ENCODE data around the gene CDKN1B.

CDKN1B gene

DNA sequence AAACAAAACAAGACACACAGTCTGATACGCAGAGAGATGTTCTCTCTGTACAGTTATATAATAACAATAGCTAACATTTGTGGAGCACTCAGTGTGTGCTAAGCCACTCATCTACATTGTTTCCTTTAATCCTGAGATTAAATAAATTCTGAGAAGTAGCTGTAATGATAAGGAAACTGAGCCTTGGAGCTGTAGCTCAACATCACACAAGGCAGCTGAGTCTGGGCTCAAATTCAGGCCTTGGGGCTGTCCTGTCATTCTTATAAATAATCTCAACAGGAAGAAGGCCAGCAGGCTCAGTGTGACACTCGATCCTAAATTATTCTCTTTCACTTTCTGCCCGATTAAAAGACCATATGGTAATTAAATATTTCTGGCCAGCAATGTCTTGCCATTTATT, 24.5 kb downstream of the CDKN1B start:
- CTCF ChIA-PET: interaction anchor here (0.8 to 1.1 kb wide), 3 partner anchors 46 to 365 kb away, joined by 3 read pairs; no protein-coding TSS in a partner anchor
- POLR2A ChIA-PET: no interaction called here
- TF ChIP-seq, protein P1, sequence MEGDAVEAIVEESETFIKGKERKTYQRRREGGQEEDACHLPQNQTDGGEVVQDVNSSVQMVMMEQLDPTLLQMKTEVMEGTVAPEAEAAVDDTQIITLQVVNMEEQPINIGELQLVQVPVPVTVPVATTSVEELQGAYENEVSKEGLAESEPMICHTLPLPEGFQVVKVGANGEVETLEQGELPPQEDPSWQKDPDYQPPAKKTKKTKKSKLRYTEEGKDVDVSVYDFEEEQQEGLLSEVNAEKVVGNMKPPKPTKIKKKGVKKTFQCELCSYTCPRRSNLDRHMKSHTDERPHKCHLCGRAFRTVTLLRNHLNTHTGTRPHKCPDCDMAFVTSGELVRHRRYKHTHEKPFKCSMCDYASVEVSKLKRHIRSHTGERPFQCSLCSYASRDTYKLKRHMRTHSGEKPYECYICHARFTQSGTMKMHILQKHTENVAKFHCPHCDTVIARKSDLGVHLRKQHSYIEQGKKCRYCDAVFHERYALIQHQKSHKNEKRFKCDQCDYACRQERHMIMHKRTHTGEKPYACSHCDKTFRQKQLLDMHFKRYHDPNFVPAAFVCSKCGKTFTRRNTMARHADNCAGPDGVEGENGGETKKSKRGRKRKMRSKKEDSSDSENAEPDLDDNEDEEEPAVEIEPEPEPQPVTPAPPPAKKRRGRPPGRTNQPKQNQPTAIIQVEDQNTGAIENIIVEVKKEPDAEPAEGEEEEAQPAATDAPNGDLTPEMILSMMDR (IDR thresholded peaks at IDR 0.05; ENCODE audit: control extremely low read depth, extremely low read depth, low read depth, missing control alignments): no peak
- DNase-seq (ENCODE audit: extremely low spot score): no peak

DNA sequence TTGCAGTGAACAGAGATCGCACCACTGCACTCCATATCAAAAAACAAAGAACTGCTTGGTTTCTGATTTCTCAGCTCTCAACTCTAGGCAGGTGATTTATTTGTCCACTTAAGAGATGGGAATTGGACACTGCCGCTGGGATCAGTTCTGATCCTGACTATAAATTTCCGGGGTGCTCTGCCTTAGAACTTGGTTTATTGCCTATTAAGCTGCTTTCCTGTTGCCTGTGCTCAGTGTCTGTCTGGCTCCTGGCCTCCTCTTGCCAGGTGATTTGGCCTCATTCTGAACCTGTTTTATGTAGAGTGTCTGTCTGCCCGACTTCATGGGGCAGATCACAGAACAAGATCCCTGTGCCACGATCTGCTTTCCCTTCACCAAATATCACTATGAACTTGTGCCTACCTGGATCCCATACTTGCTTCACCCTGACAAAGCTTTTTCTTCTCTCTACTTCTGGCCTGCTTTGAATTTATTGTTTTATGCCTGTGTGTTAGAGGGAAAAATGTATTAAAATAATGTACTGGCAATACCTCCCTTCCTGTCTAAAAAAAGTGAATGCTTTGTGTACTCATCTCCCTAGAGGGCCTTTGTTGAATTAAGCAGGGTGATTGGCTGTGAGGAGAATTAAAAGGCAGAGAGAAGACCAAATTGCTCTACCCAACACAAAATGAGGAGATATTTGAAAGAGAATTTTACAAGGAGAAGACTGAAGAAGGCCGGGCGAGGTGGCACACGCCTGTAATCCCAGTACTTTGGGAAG, 27.6 kb downstream of the CDKN1B start:
- ChIA-PET CTCF (interaction anchor here (1.2 to 4.4 kb wide), 2 partner anchors 8 to 35 kb away, joined by 3 to 64 read pairs; no protein-coding TSS in a partner anchor), POLR2A (no interaction called here)
- TF ChIP-seq, protein P1 (IDR thresholded peaks at IDR 0.05; ENCODE audit: control extremely low read depth, extremely low read depth, low read depth, missing control alignments): no peak
- DNase-seq (ENCODE audit: extremely low spot score): no peak

DNA sequence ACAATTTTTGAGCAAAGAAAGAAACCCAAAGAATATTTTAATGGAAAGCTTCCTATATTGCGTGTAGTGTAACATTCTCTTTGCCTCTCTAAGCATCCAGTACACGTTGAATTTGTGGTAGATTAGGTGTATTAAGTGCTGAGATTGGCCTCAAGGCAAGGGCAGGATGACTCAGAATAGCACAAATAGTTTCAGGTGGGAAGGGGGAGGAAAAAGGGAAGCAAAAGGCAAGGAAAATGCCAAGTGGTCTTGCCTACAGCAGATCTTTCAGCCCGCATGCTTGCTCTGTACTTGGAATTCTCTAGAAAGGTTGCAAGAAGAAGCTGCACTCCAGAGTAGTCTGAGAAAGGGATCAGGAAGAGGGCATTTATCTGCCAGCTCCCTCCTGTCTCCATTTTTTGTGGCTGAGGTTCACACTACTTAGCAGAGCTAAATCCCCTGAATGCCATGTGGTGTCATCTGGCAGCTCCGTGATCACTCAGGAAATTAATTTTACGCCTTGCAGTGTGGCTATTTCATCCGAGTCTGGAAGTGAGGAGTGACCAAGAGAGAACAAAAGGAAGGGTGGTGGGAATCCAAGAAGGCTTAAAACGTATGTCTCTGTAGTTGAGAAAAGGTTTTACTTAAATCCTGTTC, 28.5 kb downstream of the CDKN1B start:
- DNase-seq (ENCODE audit: extremely low spot score): no peak
- POLR2A ChIA-PET: no interaction called here
- TF ChIP-seq, protein P1 (IDR thresholded peaks at IDR 0.05; ENCODE audit: control extremely low read depth, extremely low read depth, low read depth, missing control alignments): no peak
- CTCF ChIA-PET: interaction anchor here (1.2 to 4.4 kb wide), 2 partner anchors 9 to 34 kb away, joined by 3 to 64 read pairs; no protein-coding TSS in a partner anchor

DNA sequence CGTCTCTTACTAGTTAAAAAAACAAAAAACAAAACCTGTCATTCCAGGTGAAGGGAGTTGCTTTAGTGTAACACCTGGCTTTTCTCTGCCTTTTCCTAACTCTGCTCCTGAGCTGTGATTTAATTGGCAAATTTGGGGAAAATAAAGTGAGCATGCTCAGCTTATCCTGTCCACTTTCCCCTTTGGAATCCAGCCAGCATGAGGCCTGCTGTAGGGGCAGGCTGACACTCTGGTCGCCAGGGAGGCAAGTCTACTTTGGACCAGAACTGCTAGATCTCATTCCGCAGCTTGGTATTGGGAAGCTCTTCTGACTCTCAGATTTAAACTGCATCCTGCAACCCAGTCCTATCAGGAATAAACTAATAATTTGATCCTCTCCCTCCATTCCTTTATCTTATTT, 30.1 kb downstream of the CDKN1B start:
- POLR2A ChIA-PET: no interaction called here
- CTCF ChIA-PET: interaction anchor here (1.2 to 4.4 kb wide), 3 partner anchors 11 to 42 kb away, joined by 3 to 64 read pairs (median 6); no protein-coding TSS in a partner anchor
- TF ChIP-seq, protein P1 (IDR thresholded peaks at IDR 0.05; ENCODE audit: control extremely low read depth, extremely low read depth, low read depth, missing control alignments): no peak
- no peak for DNase-seq (ENCODE audit: extremely low spot score)

DNA sequence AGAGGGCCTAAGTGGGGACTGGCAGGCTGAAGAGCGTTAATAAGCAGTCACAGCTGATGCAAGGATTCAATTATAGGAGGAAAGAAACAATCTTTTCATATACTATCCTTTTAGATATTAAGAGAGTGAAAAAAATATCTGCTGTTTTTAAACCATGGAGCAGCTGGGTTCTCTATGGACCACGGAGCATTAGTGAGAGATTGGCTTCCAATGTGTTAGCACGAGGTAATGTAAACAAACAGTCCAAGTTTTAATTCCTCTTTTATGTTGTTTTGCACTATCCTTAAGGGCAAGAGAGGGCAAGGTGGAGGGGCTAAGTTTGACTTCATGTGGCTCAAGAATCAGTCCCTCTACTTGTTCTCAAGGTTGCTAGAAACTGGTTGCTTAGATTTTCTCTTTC, 30.9 kb downstream of the CDKN1B start:
- TF ChIP-seq, protein P1 (IDR thresholded peaks at IDR 0.05; ENCODE audit: control extremely low read depth, extremely low read depth, low read depth, missing control alignments): no peak
- POLR2A ChIA-PET: no interaction called here
- no peak for DNase-seq (ENCODE audit: extremely low spot score)
- CTCF ChIA-PET: interaction anchor here (4.4 kb wide), 1 partner anchor 12 kb away, joined by 64 read pairs; no protein-coding TSS in a partner anchor

DNA sequence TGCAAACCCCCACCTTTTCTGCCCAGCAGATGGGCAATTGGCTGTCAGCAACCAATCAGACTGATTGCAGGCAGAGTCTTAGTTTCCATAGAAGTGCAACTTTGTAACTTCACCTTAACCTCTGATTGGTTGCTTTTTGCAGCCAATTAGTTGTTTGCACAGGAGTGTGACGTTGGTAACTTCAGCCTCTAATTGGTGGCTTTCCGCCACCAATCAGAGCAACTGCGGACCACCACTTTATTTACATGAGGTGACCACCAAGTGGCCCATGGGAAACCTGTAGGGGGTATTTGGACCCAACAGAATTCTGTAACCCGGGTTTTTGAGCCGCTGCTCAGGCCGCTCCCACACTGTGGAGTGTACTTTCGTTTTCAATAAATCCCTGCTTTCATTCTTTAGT, 32.3 kb downstream of the CDKN1B start:
- TF ChIP-seq, protein P1 (IDR thresholded peaks at IDR 0.05; ENCODE audit: control extremely low read depth, extremely low read depth, low read depth, missing control alignments): no peak
- CTCF ChIA-PET: no interaction called here
- POLR2A ChIA-PET: no interaction called here
- DNase-seq (ENCODE audit: extremely low spot score): no peak
